CD14-positive monocyte (primary cell): ENCODE results near the gene ESPNL. TPM values are rescaled to one million over a fixed set of nuclear protein-coding genes. Genes with fewer than 3 reads are reported as not detected.

Experiments
- DNase-seq, 3 donors: peaks; one replicate each; pipeline ENCODE4 v3.0.0-alpha.2; 2011 to 2022
- H2AFZ ChIP-seq: 2 replicates; pipeline ENCODE4 v1.6.0; 2012; ENCODE audit warnings: mild to moderate bottlenecking, low read depth, low read length, inconsistent platforms; ENCODE audit not compliant: insufficient read depth, poor library complexity, severe bottlenecking
- H3K27ac ChIP-seq, 2 donors: 1 replicate in 1 of 2; 2 replicates in 1 of 2; pipeline ENCODE4 v1.5.1; 2012 to 2013; ENCODE audit warnings: low read length in 2 of 2, control low read depth in 1 of 2, inconsistent platforms in 1 of 2, low read depth in 1 of 2, mild to moderate bottlenecking in 1 of 2
- H3K27me3 ChIP-seq, 2 donors: one replicate each; pipeline versions ENCODE4 v1.6.0 to v1.6.1; 2011 to 2013; ENCODE audit warnings: low read length in 2 of 2; ENCODE audit not compliant: control insufficient read depth in 2 of 2, insufficient read depth in 2 of 2
- H3K36me3 ChIP-seq, 2 donors: replicated peaks in 1 of 2; 1 replicate in 1 of 2; 2 replicates in 1 of 2; pipeline versions ENCODE4 v1.5.1 to v1.6.1; 2012 to 2013; ENCODE audit warnings: low read length in 2 of 2, control low read depth in 1 of 2, inconsistent platforms in 1 of 2, mild to moderate bottlenecking in 1 of 2; ENCODE audit not compliant: insufficient read depth in 2 of 2, control insufficient read depth in 1 of 2
- H3K4me1 ChIP-seq, 2 donors: 1 replicate in 1 of 2; 2 replicates in 1 of 2; pipeline versions ENCODE4 v1.5.1 to v1.6.1; 2012 to 2013; ENCODE audit warnings: low read length in 2 of 2, control low read depth in 1 of 2, inconsistent platforms in 1 of 2, mild to moderate bottlenecking in 1 of 2, moderate library complexity in 1 of 2; ENCODE audit not compliant: insufficient read depth in 2 of 2, control insufficient read depth in 1 of 2
- H3K4me2 ChIP-seq: replicated peaks from 2 replicates; pipeline ENCODE3; 2012; ENCODE audit warnings: low read length, moderate library complexity, mild to moderate bottlenecking; ENCODE audit not compliant: poor library complexity, severe bottlenecking; ENCODE audit errors: extremely low read depth
- H3K4me3 ChIP-seq, 3 experiments: fragments of 200-600 bp in 1 of 3; sonication (generic) in 1 of 3; replicated peaks in 1 of 3; 1 replicate in 2 of 3; 2 replicates in 1 of 3; pipeline ENCODE4 v1.5.1; 2011 to 2013; ENCODE audit warnings: low read length in 3 of 3, mild to moderate bottlenecking in 3 of 3, control low read depth in 2 of 3, low read depth in 2 of 3, inconsistent platforms in 1 of 3, moderate library complexity in 1 of 3
- H3K79me2 ChIP-seq: 2 replicates; pipeline ENCODE4 v1.6.0; 2012; ENCODE audit warnings: mild to moderate bottlenecking, control low read depth, inconsistent platforms, low read length, moderate library complexity; ENCODE audit not compliant: insufficient read depth
- H3K9ac ChIP-seq: 2 replicates; pipeline ENCODE4 v1.6.0; 2017; ENCODE audit warnings: low read length, mild to moderate bottlenecking; ENCODE audit not compliant: insufficient read depth, poor library complexity, severe bottlenecking
- H3K9me3 ChIP-seq, 2 donors: replicated peaks in 1 of 2; 1 replicate in 1 of 2; 2 replicates in 1 of 2; pipeline versions ENCODE4 v1.5.1 to v1.6.1; 2012 to 2013; ENCODE audit warnings: low read length in 2 of 2, control low read depth in 1 of 2; ENCODE audit not compliant: control insufficient read depth in 1 of 2, insufficient read depth in 1 of 2
- H4K20me1 ChIP-seq: 2 replicates; pipeline ENCODE4 v1.6.0; 2012; ENCODE audit warnings: mild to moderate bottlenecking, low read length, control low read depth, moderate library complexity; ENCODE audit not compliant: insufficient read depth
- H3K27ac Mint-ChIP-seq, 7 donors: one replicate each; pipeline ENCODE4 v1.8.0; 2020; ENCODE audit warnings: mild to moderate bottlenecking in 7 of 7, mixed read lengths in 7 of 7, moderate library complexity in 6 of 7, inconsistent platforms in 2 of 7
- H3K27me3 Mint-ChIP-seq, 3 donors: one replicate each; pipeline ENCODE4 v1.8.0; 2021 to 2022; ENCODE audit warnings: low read depth in 3 of 3, mild to moderate bottlenecking in 3 of 3, mixed read lengths in 3 of 3, moderate library complexity in 3 of 3, inconsistent platforms in 1 of 3
- H3K36me3 Mint-ChIP-seq, 2 donors: one replicate each; pipeline ENCODE4 v1.8.0; 2020; ENCODE audit warnings: mixed read lengths in 2 of 2, inconsistent platforms in 1 of 2, mild to moderate bottlenecking in 1 of 2
- H3K4me1 Mint-ChIP-seq: one replicate; pipeline ENCODE4 v1.8.0; 2020; ENCODE audit warnings: mild to moderate bottlenecking, mixed read lengths
- H3K4me3 Mint-ChIP-seq, 2 donors: one replicate each; pipeline ENCODE4 v1.8.0; 2020; ENCODE audit warnings: mild to moderate bottlenecking in 2 of 2, mixed read lengths in 2 of 2, moderate library complexity in 1 of 2
- H3K9me3 Mint-ChIP-seq, 7 donors: one replicate each; pipeline ENCODE4 v1.8.0; 2020 to 2022; ENCODE audit warnings: mixed read lengths in 7 of 7, mild to moderate bottlenecking in 6 of 7, moderate library complexity in 6 of 7, inconsistent platforms in 2 of 7
- CTCF ChIP-seq: fragments of 200-600 bp; IDR thresholded peaks from one replicate; pipeline ENCODE4 v1.8.0; 2022; ENCODE audit warnings: antibody characterized with exemption, mild to moderate bottlenecking
- WGBS: methylation state at CpG from one replicate; pipeline ENCODE4 v1.1.5; 2013; ENCODE audit warnings: missing lambda C conversion rate; ENCODE audit not compliant: insufficient coverage; 5-methylcytosine and 5-hydroxymethylcytosine counted together
- intact Hi-C, 2 donors: fragments of 100-400 bp; cut with micrococcal nuclease; formaldehyde crosslinking; loops; one replicate each; pipeline versions ENCODE4 v1.15.0 to v1.15.1; 2023
- polyA plus RNA-seq, 3 donors: library from polyadenylated mRNA; depleted of rRNA in 1 of 3; unstranded in 2 of 3; stranded (reverse) in 1 of 3; fragments of 300-500 nt in 2 of 3; fragments of >200 nt in 1 of 3; fragmentation: Illumina TruSeq in 2 of 3; gene quantifications; 1 replicate in 2 of 3; 2 replicates in 1 of 3; pipeline ENCODE4 v1.2.3, GENCODE V29; 2012 to 2021

Gene ESPNL
- polyA plus RNA-seq, 3 donors, result not detected

GRCh38 chr2:238069877-238070276 lies 30.3 kb upstream of the ESPNL start:
- no peaks in the 10 kb centered on the region for H4K20me1 ChIP-seq
- H2AFZ ChIP-seq, result no peak overlapping the region
- no peak overlapping the region for H3K27ac Mint-ChIP-seq
- no peaks in the 10 kb centered on the region for H3K4me1 ChIP-seq
- WGBS, result 100% methylated on average over 7 of the region's 9 CpGs
- no peak overlapping the region for H3K27ac ChIP-seq
- intact Hi-C loops, result no loop called here
- peaks cover 0 to 13% (median 8%) of the 10 kb centered on the region in 7 donors for H3K9me3 Mint-ChIP-seq
- H3K36me3 ChIP-seq, result peaks cover 41 to 86% of the 10 kb centered on the region in 2 donors
- H3K9ac ChIP-seq, result no peak overlapping the region
- H3K9me3 ChIP-seq, result no peaks in the 10 kb centered on the region
- no peaks in the 10 kb centered on the region for H3K27me3 ChIP-seq
- no peak for TF ChIP-seq CTCF
- H3K4me3 ChIP-seq, result no peak overlapping the region
- no peaks in the 10 kb centered on the region for H3K4me1 Mint-ChIP-seq
- peaks cover 66 to 87% of the 10 kb centered on the region in 2 donors for H3K36me3 Mint-ChIP-seq
- DNase-seq, result no peak
- no peak overlapping the region for H3K4me2 ChIP-seq
- no peaks in the 10 kb centered on the region for H3K79me2 ChIP-seq
- H3K4me3 Mint-ChIP-seq, result no peak overlapping the region
- no peaks in the 10 kb centered on the region for H3K27me3 Mint-ChIP-seq

GRCh38 chr2:238075397-238075796 lies 24.7 kb upstream of the ESPNL start:
- Histone ChIP-seq H3K4me3 (no peak overlapping the region), H3K27ac (no peak overlapping the region), H3K27me3 (no peaks in the 10 kb centered on the region), H3K9ac (no peak overlapping the region), H4K20me1 (no peaks in the 10 kb centered on the region), H3K9me3 (no peaks in the 10 kb centered on the region), H3K4me1 (no peaks in the 10 kb centered on the region), H2AFZ (no peak overlapping the region), H3K79me2 (no peaks in the 10 kb centered on the region), H3K36me3 (peaks cover 19 to 54% of the 10 kb centered on the region in 2 donors), H3K4me2 (no peak overlapping the region)
- Mint-ChIP-seq H3K27me3 (peaks cover 0 to 2% (median 0%) of the 10 kb centered on the region in 3 donors), H3K9me3 (peaks cover 3 to 12% (median 6%) of the 10 kb centered on the region in 7 donors), H3K4me3 (no peak overlapping the region), H3K4me1 (no peaks in the 10 kb centered on the region), H3K27ac (peak overlapping the region in 1 of 7 donors; percentile 32), H3K36me3 (peaks cover 49 to 78% of the 10 kb centered on the region in 2 donors)
- intact Hi-C loops, result no loop called here
- no peak for TF ChIP-seq CTCF
- DNase-seq, result no peak
